ENCODE data around the gene COG2. TPM values are rescaled to one million over a fixed set of nuclear protein-coding genes. Genes with fewer than 3 reads are reported as not detected.

Gene COG2
- total and polyA plus RNA-seq, 2 of the 8 experiments (the other 6 are each of a cell fraction or from before 2014, with no cell fraction given): 10.3 to 36.7 TPM

- no peak overlapping the region for H3K14ac ChIP-seq (ENCODE audit: insufficient read length)
- no peaks in the 10 kb centered on the region for H3K79me1 ChIP-seq (ENCODE audit: low read depth, low read length)
- H3K23me2 ChIP-seq (ENCODE audit: low read depth, low read length): no peaks in the 10 kb centered on the region
- H2AFZ ChIP-seq (ENCODE audit: low read length): no peak overlapping the region
- TF ChIP-seq EZH2 (IDR thresholded peaks at IDR 0.05; ENCODE audit: low read depth, low read length, severe bottlenecking): no peak
- TF ChIP-seq RBBP5 (IDR thresholded peaks at IDR 0.05; ENCODE audit: borderline replicate concordance, low read depth, low read length): no peak
- no peak for TF ChIP-seq TCF12 (IDR thresholded peaks at IDR 0.05; ENCODE audit: low read depth, low read length)
- TF ChIP-seq GABPA (IDR thresholded peaks at IDR 0.05; ENCODE audit: borderline replicate concordance, insufficient read depth, low read length): no peak
- TF ChIP-seq MAX (IDR thresholded peaks at IDR 0.05): no peak
- no peak for TF ChIP-seq POLR2A (IDR thresholded peaks at IDR 0.05; ENCODE audit: control extremely low read depth in 1 of 2, low read depth in 2 of 2, low read length in 2 of 2)
- TF ChIP-seq CBX5 (IDR thresholded peaks at IDR 0.05; ENCODE audit: low read depth, low read length): no peak
- no peak for TF ChIP-seq CEBPB (IDR thresholded peaks at IDR 0.05; ENCODE audit: low read depth, low read length)
- no peak for TF ChIP-seq FOSL1 (IDR thresholded peaks at IDR 0.05; ENCODE audit: insufficient read depth, low read depth, low read length)
- no peak for TF ChIP-seq CTBP2 (IDR thresholded peaks at IDR 0.05; ENCODE audit: borderline replicate concordance, insufficient read depth, insufficient read length, low read length)
- no peak for TF ChIP-seq SRF (IDR thresholded peaks at IDR 0.05; ENCODE audit: low read depth, low read length)
- no peak for TF ChIP-seq CHD1 (IDR thresholded peaks at IDR 0.05; ENCODE audit: low read depth, low read length)
- no peak overlapping the region; the same call in 1 of the 2 replicates for H3K18ac ChIP-seq (ENCODE audit: extremely low read depth, low read length)
- no peak overlapping the region for H3K9ac ChIP-seq (replicated peaks in 1 of 4; ENCODE audit: extremely low read depth in 1 of 4, low read depth in 3 of 4, low read length in 3 of 4)
- H2AK5ac ChIP-seq (ENCODE audit: low read depth, low read length): no peak overlapping the region
- no peak overlapping the region for H3K23ac ChIP-seq (ENCODE audit: insufficient read length)
- CTCF ChIA-PET (ENCODE audit: partially characterized antibody): interaction anchor here (0.9 to 5.7 kb wide), 5 partner anchors 10 to 78 kb away, joined by 3 to 26 read pairs (median 6); no protein-coding TSS in a partner anchor
- FAIRE-seq (no peak), DNase-seq (ENCODE audit: low read depth in 1 of 2, low spot score in 2 of 2) (no peak)
- H3K4ac ChIP-seq (replicated peaks; ENCODE audit: insufficient read length, low read depth, low read length): no peak overlapping the region
- no peak overlapping the region for H4K8ac ChIP-seq (ENCODE audit: extremely low read depth, insufficient read depth, low read length)
- H3K56ac ChIP-seq (replicated peaks; ENCODE audit: insufficient read length, low read depth, low read length): no peak overlapping the region
- H3K27ac ChIP-seq (ENCODE audit: low read depth, low read length): no peak overlapping the region
- H2BK12ac ChIP-seq (ENCODE audit: low read depth, low read length): no peak overlapping the region
- H3K36me3 ChIP-seq (ENCODE audit: control insufficient read depth in 2 of 4, insufficient read depth in 4 of 4, low read length in 3 of 4): no peaks in the 10 kb centered on the region
- no peak overlapping the region for H2BK5ac ChIP-seq (ENCODE audit: low read depth, low read length)
- H4K91ac ChIP-seq (replicated peaks; ENCODE audit: insufficient read length, low read length): no peak overlapping the region
- no peak overlapping the region; a peak in 1 of 4 replicates for H3K4me2 ChIP-seq (ENCODE audit: insufficient read depth in 1 of 2, low read depth in 2 of 2, low read length in 2 of 2)
- no peaks in the 10 kb centered on the region; a peak in 1 of 7 replicates for H3K27me3 ChIP-seq (replicated peaks in 1 of 4; ENCODE audit: control insufficient read depth in 3 of 4, extremely low read depth in 1 of 4, insufficient read depth in 3 of 4, low read length in 3 of 4)
- no peaks in the 10 kb centered on the region for H4K20me1 ChIP-seq (replicated peaks in 1 of 2; ENCODE audit: control insufficient read depth in 1 of 2, insufficient read depth in 2 of 2, low read length in 2 of 2)
- H3K9me3 ChIP-seq (ENCODE audit: insufficient read depth in 2 of 2, low read depth in 1 of 2, low read length in 1 of 2): no peaks in the 10 kb centered on the region
- H2BK15ac ChIP-seq (ENCODE audit: low read length): no peak overlapping the region
- peaks cover 0 to 10% (median 4%) of the 10 kb centered on the region in 4 experiments; a peak in 4 of 7 replicates for H3K4me1 ChIP-seq (replicated peaks in 1 of 4; ENCODE audit: control insufficient read depth in 3 of 4, insufficient read depth in 4 of 4, low read length in 3 of 4)
- H4K5ac ChIP-seq (ENCODE audit: insufficient read length, low read depth, low read length): no peak overlapping the region
- H3K79me2 ChIP-seq (ENCODE audit: control insufficient read depth in 1 of 2, insufficient read depth in 2 of 2, low read length in 2 of 2): no peaks in the 10 kb centered on the region
- POLR2A ChIA-PET (ENCODE audit: partially characterized antibody): interaction anchor here (1.0 kb wide), 1 partner anchor 11 kb away, joined by 3 read pairs; no protein-coding TSS in a partner anchor
- H3K4me3 ChIP-seq (ENCODE audit: extremely low read depth in 1 of 4, insufficient read depth in 2 of 4, low read depth in 3 of 4, low read length in 4 of 4): no peak overlapping the region
- 83% methylated on average over 7 of the region's 8 CpGs; no CpG with 5 or more reads in 1 of the 2 experiments for WGBS, 2 experiments (ENCODE audit: extremely low coverage in 1 of 2, insufficient coverage in 1 of 2, insufficient read length in 1 of 2, insufficient replicate concordance in 2 of 2, low coverage in 1 of 2, low lambda C conversion rate in 2 of 2, missing lambda C conversion rate in 1 of 2)
- no peak overlapping the region for H2BK120ac ChIP-seq (replicated peaks; ENCODE audit: low read depth, low read length)
- H2BK20ac ChIP-seq (ENCODE audit: low read length): no peak overlapping the region
Measured at GRCh38 chr1:230713547-230713914, 71.2 kb downstream of the COG2 start.

All from H1 (cell line).